HEK293 (cell line): ENCODE data around the gene DHX8.
A peak's percentile ranks its signal among the peaks of the same experiment; 100 is the strongest.

Experiments used
- KLF10 ChIP-seq: fragments of 450-650 bp; IDR thresholded peaks from 2 replicates; pipeline ENCODE4 v1.5.1; 2018; ENCODE audit warnings: missing biosample characterization, mild to moderate bottlenecking, missing genetic modification characterization
- KLF9 ChIP-seq: fragments of 450-650 bp; formaldehyde crosslinking; IDR thresholded peaks from 2 replicates; pipeline ENCODE4 v1.5.1; 2016; ENCODE audit warnings: missing biosample characterization, missing genetic modification characterization, low read depth
- MZF1 ChIP-seq: fragments of 450-650 bp; formaldehyde crosslinking; IDR thresholded peaks from 2 replicates; pipeline ENCODE4 v1.5.1; 2017; ENCODE audit warnings: missing biosample characterization, missing genetic modification characterization, borderline replicate concordance
- RBAK ChIP-seq: fragments of 450-650 bp; formaldehyde crosslinking; IDR thresholded peaks from 2 replicates; pipeline ENCODE4 v1.5.1; 2016; ENCODE audit warnings: missing biosample characterization, missing genetic modification characterization
- TCF7L2 ChIP-seq: IDR thresholded peaks from 2 replicates; pipeline ENCODE4 v1.6.1; 2011; ENCODE audit warnings: low read depth, mild to moderate bottlenecking, inconsistent platforms, low read length, moderate library complexity, borderline replicate concordance
- ZBTB17 ChIP-seq: fragments of 450-650 bp; formaldehyde crosslinking; IDR thresholded peaks from 2 replicates; pipeline ENCODE4 v1.5.1; 2016; ENCODE audit warnings: missing biosample characterization, missing genetic modification characterization
- ZFP69B ChIP-seq: fragments of 450-650 bp; formaldehyde crosslinking; IDR thresholded peaks from 2 replicates; pipeline ENCODE4 v1.5.1; 2016; ENCODE audit warnings: missing biosample characterization, missing genetic modification characterization
- ZNF146 ChIP-seq: fragments of 450-650 bp; formaldehyde crosslinking; IDR thresholded peaks from 2 replicates; pipeline ENCODE4 v1.5.1; 2016; ENCODE audit warnings: missing biosample characterization, missing genetic modification characterization
- ZNF169 ChIP-seq: fragments of 450-650 bp; formaldehyde crosslinking; IDR thresholded peaks from 2 replicates; pipeline ENCODE4 v1.5.1; 2016; ENCODE audit warnings: missing biosample characterization, missing genetic modification characterization
- ZNF18 ChIP-seq: fragments of 450-650 bp; formaldehyde crosslinking; IDR thresholded peaks from 2 replicates; pipeline ENCODE4 v1.5.1; 2016; ENCODE audit warnings: missing biosample characterization, missing genetic modification characterization
- ZNF311 ChIP-seq: fragments of 450-650 bp; formaldehyde crosslinking; IDR thresholded peaks from 2 replicates; pipeline ENCODE4 v1.5.1; 2017; ENCODE audit warnings: missing biosample characterization, missing genetic modification characterization, borderline replicate concordance
- ZNF391 ChIP-seq: fragments of 450-650 bp; formaldehyde crosslinking; IDR thresholded peaks from 2 replicates; pipeline ENCODE4 v1.5.1; 2016; ENCODE audit warnings: low read depth, missing biosample characterization, missing genetic modification characterization, borderline replicate concordance
- ZNF404 ChIP-seq: fragments of 450-650 bp; formaldehyde crosslinking; IDR thresholded peaks from 2 replicates; pipeline ENCODE4 v1.5.1; 2017; ENCODE audit warnings: missing biosample characterization, missing genetic modification characterization
- ZNF416 ChIP-seq: fragments of 450-650 bp; formaldehyde crosslinking; IDR thresholded peaks from 2 replicates; pipeline ENCODE4 v1.5.1; 2016; ENCODE audit warnings: missing biosample characterization, missing genetic modification characterization
- ZNF426 ChIP-seq: fragments of 450-650 bp; formaldehyde crosslinking; IDR thresholded peaks from 2 replicates; pipeline ENCODE4 v1.5.1; 2017; ENCODE audit warnings: missing biosample characterization, missing genetic modification characterization, mild to moderate bottlenecking, inconsistent platforms, moderate library complexity
- ZNF664 ChIP-seq: fragments of 450-650 bp; formaldehyde crosslinking; IDR thresholded peaks from 2 replicates; pipeline ENCODE4 v1.5.1; 2016; ENCODE audit warnings: missing biosample characterization, missing genetic modification characterization
- ZNF768 ChIP-seq: fragments of 450-650 bp; formaldehyde crosslinking; IDR thresholded peaks from 2 replicates; pipeline ENCODE4 v1.5.1; 2018; ENCODE audit warnings: missing biosample characterization, mild to moderate bottlenecking, missing genetic modification characterization
- ZNF837 ChIP-seq: fragments of 450-650 bp; formaldehyde crosslinking; IDR thresholded peaks from 2 replicates; pipeline ENCODE4 v1.5.1; 2016; ENCODE audit warnings: missing biosample characterization, missing genetic modification characterization
- ZNF843 ChIP-seq: fragments of 450-650 bp; formaldehyde crosslinking; IDR thresholded peaks from 2 replicates; pipeline ENCODE4 v1.5.1; 2016; ENCODE audit warnings: missing biosample characterization, missing genetic modification characterization
- TF ChIP-seq, protein P1 (sequence below): fragments of 450-650 bp; formaldehyde crosslinking; IDR thresholded peaks from 2 replicates; pipeline ENCODE4 v1.5.1; 2017; ENCODE audit warnings: missing biosample characterization, missing genetic modification characterization
- TF ChIP-seq, protein P2 (sequence below): fragments of 450-650 bp; formaldehyde crosslinking; IDR thresholded peaks from 2 replicates; pipeline ENCODE4 v1.5.1; 2016; ENCODE audit warnings: missing biosample characterization, missing genetic modification characterization, borderline replicate concordance
- TF ChIP-seq, protein P3 (sequence below): fragments of 450-650 bp; formaldehyde crosslinking; IDR thresholded peaks from 2 replicates; pipeline ENCODE4 v1.5.1; 2017; ENCODE audit warnings: missing biosample characterization, missing genetic modification characterization
- TF ChIP-seq, protein P4 (sequence below): fragments of 450-650 bp; formaldehyde crosslinking; IDR thresholded peaks from 2 replicates; pipeline ENCODE4 v1.5.1; 2016; ENCODE audit warnings: missing biosample characterization, missing genetic modification characterization
- TF ChIP-seq, protein P5 (sequence below): fragments of 450-650 bp; formaldehyde crosslinking; IDR thresholded peaks from 2 replicates; pipeline ENCODE4 v1.5.1; 2016; ENCODE audit warnings: missing biosample characterization, missing genetic modification characterization
- TF ChIP-seq, protein P6 (sequence below): fragments of 450-650 bp; formaldehyde crosslinking; IDR thresholded peaks from 2 replicates; pipeline ENCODE4 v1.5.1; 2016; ENCODE audit warnings: missing biosample characterization, missing genetic modification characterization

DHX8 gene

GRCh38 chr17:43530288-43531081 is 46.7 kb downstream of the DHX8 start (continued):
- TF ChIP-seq RBAK (tag by site-specific recombination) = no peak
- peak; percentile 80 for TF ChIP-seq KLF9 (tag by site-specific recombination)
- no peak for TF ChIP-seq ZNF169
- TF ChIP-seq, protein P1, sequence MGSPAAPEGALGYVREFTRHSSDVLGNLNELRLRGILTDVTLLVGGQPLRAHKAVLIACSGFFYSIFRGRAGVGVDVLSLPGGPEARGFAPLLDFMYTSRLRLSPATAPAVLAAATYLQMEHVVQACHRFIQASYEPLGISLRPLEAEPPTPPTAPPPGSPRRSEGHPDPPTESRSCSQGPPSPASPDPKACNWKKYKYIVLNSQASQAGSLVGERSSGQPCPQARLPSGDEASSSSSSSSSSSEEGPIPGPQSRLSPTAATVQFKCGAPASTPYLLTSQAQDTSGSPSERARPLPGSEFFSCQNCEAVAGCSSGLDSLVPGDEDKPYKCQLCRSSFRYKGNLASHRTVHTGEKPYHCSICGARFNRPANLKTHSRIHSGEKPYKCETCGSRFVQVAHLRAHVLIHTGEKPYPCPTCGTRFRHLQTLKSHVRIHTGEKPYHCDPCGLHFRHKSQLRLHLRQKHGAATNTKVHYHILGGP (tag by site-specific recombination) = no peak
- no peak; the same call in 1 of the 2 replicates for TF ChIP-seq MZF1 (tag by site-specific recombination)
- peak; percentile 79 for TF ChIP-seq ZBTB17 (tag by site-specific recombination)
- no peak for TF ChIP-seq ZNF404 (tag by site-specific recombination)
- TF ChIP-seq, protein P2, sequence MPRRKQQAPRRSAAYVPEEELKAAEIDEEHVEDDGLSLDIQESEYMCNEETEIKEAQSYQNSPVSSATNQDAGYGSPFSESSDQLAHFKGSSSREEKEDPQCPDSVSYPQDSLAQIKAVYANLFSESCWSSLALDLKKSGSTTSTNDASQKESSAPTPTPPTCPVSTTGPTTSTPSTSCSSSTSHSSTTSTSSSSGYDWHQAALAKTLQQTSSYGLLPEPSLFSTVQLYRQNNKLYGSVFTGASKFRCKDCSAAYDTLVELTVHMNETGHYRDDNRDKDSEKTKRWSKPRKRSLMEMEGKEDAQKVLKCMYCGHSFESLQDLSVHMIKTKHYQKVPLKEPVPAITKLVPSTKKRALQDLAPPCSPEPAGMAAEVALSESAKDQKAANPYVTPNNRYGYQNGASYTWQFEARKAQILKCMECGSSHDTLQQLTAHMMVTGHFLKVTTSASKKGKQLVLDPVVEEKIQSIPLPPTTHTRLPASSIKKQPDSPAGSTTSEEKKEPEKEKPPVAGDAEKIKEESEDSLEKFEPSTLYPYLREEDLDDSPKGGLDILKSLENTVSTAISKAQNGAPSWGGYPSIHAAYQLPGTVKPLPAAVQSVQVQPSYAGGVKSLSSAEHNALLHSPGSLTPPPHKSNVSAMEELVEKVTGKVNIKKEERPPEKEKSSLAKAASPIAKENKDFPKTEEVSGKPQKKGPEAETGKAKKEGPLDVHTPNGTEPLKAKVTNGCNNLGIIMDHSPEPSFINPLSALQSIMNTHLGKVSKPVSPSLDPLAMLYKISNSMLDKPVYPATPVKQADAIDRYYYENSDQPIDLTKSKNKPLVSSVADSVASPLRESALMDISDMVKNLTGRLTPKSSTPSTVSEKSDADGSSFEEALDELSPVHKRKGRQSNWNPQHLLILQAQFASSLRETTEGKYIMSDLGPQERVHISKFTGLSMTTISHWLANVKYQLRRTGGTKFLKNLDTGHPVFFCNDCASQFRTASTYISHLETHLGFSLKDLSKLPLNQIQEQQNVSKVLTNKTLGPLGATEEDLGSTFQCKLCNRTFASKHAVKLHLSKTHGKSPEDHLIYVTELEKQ (tag by site-specific recombination) = 0 out of 2 replicates have a peak, but pooled peaks have one; percentile 58
- peak; percentile 81 for TF ChIP-seq ZNF843 (tag by site-specific recombination)
- TF ChIP-seq, protein P3, sequence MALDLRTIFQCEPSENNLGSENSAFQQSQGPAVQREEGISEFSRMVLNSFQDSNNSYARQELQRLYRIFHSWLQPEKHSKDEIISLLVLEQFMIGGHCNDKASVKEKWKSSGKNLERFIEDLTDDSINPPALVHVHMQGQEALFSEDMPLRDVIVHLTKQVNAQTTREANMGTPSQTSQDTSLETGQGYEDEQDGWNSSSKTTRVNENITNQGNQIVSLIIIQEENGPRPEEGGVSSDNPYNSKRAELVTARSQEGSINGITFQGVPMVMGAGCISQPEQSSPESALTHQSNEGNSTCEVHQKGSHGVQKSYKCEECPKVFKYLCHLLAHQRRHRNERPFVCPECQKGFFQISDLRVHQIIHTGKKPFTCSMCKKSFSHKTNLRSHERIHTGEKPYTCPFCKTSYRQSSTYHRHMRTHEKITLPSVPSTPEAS (tag by site-specific recombination) = no peak
- peak; percentile 97 for TF ChIP-seq TCF7L2
- no peak for TF ChIP-seq ZNF391 (tag by site-specific recombination)
- TF ChIP-seq ZNF837 = no peak
- no peak for TF ChIP-seq ZNF664 (tag by site-specific recombination)
- TF ChIP-seq ZNF311 (tag by site-specific recombination) = no peak
- no peak for TF ChIP-seq ZFP69B (tag by site-specific recombination)
- TF ChIP-seq, protein P4, sequence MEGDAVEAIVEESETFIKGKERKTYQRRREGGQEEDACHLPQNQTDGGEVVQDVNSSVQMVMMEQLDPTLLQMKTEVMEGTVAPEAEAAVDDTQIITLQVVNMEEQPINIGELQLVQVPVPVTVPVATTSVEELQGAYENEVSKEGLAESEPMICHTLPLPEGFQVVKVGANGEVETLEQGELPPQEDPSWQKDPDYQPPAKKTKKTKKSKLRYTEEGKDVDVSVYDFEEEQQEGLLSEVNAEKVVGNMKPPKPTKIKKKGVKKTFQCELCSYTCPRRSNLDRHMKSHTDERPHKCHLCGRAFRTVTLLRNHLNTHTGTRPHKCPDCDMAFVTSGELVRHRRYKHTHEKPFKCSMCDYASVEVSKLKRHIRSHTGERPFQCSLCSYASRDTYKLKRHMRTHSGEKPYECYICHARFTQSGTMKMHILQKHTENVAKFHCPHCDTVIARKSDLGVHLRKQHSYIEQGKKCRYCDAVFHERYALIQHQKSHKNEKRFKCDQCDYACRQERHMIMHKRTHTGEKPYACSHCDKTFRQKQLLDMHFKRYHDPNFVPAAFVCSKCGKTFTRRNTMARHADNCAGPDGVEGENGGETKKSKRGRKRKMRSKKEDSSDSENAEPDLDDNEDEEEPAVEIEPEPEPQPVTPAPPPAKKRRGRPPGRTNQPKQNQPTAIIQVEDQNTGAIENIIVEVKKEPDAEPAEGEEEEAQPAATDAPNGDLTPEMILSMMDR (tag by site-specific recombination) = no peak
- TF ChIP-seq ZNF416 = no peak
- TF ChIP-seq, protein P5, sequence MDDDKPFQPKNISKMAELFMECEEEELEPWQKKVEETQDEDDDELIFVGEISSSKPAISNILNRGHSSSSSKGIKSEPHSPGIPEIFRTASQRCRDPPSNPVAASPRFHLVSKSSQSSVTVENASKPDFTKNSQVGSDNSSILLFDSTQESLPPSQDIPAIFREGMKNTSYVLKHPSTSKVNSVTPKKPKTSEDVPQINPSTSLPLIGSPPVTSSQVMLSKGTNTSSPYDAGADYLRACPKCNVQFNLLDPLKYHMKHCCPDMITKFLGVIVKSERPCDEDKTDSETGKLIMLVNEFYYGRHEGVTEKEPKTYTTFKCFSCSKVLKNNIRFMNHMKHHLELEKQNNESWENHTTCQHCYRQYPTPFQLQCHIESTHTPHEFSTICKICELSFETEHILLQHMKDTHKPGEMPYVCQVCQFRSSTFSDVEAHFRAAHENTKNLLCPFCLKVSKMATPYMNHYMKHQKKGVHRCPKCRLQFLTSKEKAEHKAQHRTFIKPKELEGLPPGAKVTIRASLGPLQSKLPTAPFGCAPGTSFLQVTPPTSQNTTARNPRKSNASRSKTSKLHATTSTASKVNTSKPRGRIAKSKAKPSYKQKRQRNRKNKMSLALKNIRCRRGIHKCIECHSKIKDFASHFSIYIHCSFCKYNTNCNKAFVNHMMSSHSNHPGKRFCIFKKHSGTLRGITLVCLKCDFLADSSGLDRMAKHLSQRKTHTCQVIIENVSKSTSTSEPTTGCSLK (tag by site-specific recombination) = no peak
- TF ChIP-seq ZNF768 = no peak; the same call in 1 of the 2 replicates
- TF ChIP-seq ZNF146 (tag by site-specific recombination) = no peak
- peak; percentile 86 for TF ChIP-seq ZNF18 (tag by site-specific recombination)
- TF ChIP-seq, protein P6, sequence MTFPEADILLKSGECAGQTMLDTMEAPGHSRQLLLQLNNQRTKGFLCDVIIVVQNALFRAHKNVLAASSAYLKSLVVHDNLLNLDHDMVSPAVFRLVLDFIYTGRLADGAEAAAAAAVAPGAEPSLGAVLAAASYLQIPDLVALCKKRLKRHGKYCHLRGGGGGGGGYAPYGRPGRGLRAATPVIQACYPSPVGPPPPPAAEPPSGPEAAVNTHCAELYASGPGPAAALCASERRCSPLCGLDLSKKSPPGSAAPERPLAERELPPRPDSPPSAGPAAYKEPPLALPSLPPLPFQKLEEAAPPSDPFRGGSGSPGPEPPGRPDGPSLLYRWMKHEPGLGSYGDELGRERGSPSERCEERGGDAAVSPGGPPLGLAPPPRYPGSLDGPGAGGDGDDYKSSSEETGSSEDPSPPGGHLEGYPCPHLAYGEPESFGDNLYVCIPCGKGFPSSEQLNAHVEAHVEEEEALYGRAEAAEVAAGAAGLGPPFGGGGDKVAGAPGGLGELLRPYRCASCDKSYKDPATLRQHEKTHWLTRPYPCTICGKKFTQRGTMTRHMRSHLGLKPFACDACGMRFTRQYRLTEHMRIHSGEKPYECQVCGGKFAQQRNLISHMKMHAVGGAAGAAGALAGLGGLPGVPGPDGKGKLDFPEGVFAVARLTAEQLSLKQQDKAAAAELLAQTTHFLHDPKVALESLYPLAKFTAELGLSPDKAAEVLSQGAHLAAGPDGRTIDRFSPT (tag by site-specific recombination) = peak; percentile 88
- peak; percentile 89 for TF ChIP-seq KLF10 (tag by site-specific recombination)
- TF ChIP-seq ZNF426 (tag by site-specific recombination) = no peak
